ENCODE results near the gene PEMT.
A peak's percentile ranks its signal among the peaks of the same experiment; 100 is the strongest.

Gene PEMT

DNA sequence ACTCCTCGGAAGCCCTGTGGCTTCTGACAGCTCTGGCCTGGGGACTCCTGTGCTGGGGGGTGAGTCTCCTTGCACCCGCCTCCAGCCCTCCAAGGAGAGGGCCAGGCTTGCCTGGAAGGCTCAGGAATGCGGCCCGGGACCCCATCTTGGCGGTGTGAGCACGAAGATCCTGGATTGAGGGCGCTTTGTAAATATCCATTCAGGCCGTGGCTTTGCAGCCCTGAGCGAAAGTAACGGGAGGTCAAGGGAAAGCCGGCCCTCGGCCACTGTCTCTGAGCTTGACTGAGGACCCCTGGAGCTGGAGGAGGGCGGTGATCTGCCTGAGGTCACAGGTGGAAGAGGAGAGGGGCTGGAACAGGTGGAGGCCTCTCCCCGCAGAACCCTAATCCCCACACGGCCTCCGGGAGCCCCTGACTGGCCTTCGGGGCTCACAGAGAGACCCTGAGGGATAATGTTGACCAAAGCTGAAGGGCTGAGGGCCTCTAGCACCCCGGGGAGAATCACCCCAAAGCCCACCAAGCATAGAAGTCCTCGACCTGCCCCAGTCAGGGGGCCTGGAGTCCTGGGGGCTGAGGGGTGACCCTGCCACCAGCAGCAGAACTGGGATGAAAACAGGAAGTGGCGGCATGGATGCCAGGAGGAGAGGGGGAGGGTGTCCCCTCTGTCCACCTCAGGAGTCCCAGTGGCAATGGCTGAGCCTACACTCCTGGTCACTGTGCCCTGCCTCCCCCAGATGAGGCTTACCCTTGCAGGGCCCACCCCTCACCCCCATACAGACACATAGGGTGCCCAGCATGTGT, 87.0 kb downstream of the PEMT start (continued):
- no peak for TF ChIP-seq YY2 (tag by site-specific recombination; IDR thresholded peaks at IDR 0.05)
- no peak for TF ChIP-seq SP7 (tag by site-specific recombination; IDR thresholded peaks at IDR 0.05)
- no peak for TF ChIP-seq TCF7L2 (IDR thresholded peaks at IDR 0.05; ENCODE audit: borderline replicate concordance, low read depth, low read length)
- no peak for TF ChIP-seq ZNF654 (tag by site-specific recombination; IDR thresholded peaks at IDR 0.05; ENCODE audit: low read depth)
- TF ChIP-seq ZNF843 (tag by site-specific recombination; IDR thresholded peaks at IDR 0.05): no peak
- no peak for TF ChIP-seq ZNF785 (tag by site-specific recombination; IDR thresholded peaks at IDR 0.05)
- TF ChIP-seq, protein P1, sequence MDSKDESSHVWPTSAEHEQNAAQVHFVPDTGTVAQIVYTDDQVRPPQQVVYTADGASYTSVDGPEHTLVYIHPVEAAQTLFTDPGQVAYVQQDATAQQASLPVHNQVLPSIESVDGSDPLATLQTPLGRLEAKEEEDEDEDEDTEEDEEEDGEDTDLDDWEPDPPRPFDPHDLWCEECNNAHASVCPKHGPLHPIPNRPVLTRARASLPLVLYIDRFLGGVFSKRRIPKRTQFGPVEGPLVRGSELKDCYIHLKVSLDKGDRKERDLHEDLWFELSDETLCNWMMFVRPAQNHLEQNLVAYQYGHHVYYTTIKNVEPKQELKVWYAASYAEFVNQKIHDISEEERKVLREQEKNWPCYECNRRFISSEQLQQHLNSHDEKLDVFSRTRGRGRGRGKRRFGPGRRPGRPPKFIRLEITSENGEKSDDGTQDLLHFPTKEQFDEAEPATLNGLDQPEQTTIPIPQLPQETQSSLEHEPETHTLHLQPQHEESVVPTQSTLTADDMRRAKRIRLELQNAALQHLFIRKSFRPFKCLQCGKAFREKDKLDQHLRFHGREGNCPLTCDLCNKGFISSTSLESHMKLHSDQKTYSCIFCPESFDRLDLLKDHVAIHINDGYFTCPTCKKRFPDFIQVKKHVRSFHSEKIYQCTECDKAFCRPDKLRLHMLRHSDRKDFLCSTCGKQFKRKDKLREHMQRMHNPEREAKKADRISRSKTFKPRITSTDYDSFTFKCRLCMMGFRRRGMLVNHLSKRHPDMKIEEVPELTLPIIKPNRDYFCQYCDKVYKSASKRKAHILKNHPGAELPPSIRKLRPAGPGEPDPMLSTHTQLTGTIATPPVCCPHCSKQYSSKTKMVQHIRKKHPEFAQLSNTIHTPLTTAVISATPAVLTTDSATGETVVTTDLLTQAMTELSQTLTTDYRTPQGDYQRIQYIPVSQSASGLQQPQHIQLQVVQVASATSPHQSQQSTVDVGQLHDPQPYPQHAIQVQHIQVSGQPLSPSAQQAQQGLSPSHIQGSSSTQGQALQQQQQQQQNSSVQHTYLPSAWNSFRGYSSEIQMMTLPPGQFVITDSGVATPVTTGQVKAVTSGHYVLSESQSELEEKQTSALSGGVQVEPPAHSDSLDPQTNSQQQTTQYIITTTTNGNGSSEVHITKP (tag by site-specific recombination; IDR thresholded peaks at IDR 0.05): no peak
- no peak for TF ChIP-seq ZNF391 (tag by site-specific recombination; IDR thresholded peaks at IDR 0.05; ENCODE audit: borderline replicate concordance, low read depth)

DNA sequence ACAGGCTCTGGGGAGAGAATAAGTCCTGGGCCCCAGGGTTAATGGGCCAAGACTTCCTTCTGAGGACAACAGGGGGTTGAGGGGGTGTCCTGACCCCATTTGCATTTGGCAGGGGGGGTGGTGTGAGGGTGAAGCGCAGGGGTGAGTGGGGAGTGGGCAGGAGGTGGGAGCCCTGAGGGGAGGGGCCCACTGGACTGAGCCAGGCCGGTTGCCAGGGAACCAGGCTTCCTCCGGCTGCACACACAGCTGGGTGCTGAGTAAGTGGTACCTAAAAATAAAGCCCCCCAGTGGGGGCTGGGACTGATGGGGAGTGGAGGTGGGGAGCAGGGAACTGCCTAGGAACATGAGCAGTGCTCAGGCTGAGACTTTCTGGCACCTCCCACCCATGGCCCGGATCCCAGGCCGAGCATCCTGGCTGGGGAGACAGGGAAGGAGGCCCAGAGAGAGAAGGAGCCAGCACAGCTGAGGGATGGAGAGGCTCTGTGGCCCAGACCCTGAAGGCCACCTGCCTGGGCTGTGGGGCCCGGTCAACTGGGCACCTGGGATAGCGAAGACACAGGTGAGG, 87.9 kb downstream of the PEMT start:
- no peaks in the 10 kb centered on the region for H3K36me3 ChIP-seq (ENCODE audit: control insufficient read depth in 2 of 2, insufficient read depth in 1 of 2, low read length in 2 of 2)
- no peaks in the 10 kb centered on the region for H3K4me1 ChIP-seq (ENCODE audit: control insufficient read depth, insufficient read depth, low read length)
- CTCF ChIA-PET: no interaction called here
- TF ChIP-seq ZNF624 (tag by site-specific recombination; IDR thresholded peaks at IDR 0.05): no peak
- no peak for TF ChIP-seq ZNF132 (tag by site-specific recombination; IDR thresholded peaks at IDR 0.05; ENCODE audit: borderline replicate concordance)
- no peak for TF ChIP-seq ZNF211 (tag by site-specific recombination; IDR thresholded peaks at IDR 0.05; ENCODE audit: low read depth)
- peak; percentile 32; the same call in 1 of the 2 replicates for TF ChIP-seq ZIC2 (tag by site-specific recombination; IDR thresholded peaks at IDR 0.05)
- TF ChIP-seq SETDB1 (IDR thresholded peaks at IDR 0.05; ENCODE audit: insufficient read length, low read length): no peak
- TF ChIP-seq ZNF24 (tag by site-specific recombination; IDR thresholded peaks at IDR 0.05): no peak
- TF ChIP-seq ZNF48 (tag by site-specific recombination; IDR thresholded peaks at IDR 0.05): no peak
- POLR2A ChIA-PET: interaction anchor here (0.6 kb wide), 1 partner anchor 109 kb away, joined by 3 read pairs; no protein-coding TSS in a partner anchor
- H3K9me3 ChIP-seq (ENCODE audit: control insufficient read depth, insufficient read depth, low read depth, low read length): no peaks in the 10 kb centered on the region
- no peak overlapping the region for H3K27ac ChIP-seq (ENCODE audit: extremely low read depth, low read depth, low read length)
- no peak overlapping the region for H3K4me3 ChIP-seq (ENCODE audit: low read depth, low read length)

DNA sequence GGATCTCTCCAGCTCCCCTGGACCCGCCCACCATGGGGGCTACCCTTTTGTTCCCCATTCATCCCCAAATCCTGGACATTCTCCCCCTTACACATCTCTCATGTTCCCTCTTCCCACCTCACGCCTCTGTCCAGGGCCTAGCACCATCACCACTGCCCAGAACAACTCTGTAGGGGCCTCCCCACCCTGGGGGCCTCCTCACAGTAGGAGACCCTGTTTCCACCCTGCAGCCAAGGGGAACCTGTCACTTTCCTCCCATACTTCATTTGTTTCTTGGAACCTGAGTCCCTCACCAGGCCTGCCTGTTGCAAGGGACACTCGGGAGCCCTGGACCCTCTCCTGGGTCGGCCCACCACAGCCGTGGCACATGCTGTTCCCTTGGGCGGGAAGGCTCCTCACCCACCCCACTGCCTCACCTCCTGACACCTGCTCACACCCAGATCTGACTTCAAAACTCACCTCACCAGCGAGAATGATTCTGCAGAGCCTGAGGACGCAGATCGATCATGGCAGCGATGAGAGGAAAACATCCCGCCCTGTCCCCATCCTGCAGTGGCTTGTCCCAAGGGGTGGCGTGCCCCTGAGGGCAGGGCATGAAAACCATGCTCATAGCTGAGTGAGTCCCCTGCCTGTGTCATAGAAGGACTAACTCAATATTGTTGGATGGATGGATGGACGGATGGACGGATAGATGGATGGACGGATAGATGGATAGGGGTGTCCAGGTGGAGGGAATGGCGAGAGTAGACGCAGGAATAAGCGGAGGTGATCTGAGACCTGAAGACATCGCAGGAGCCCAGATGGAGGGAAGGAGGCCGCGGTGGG, 88.6 kb downstream of the PEMT start:
- no peak overlapping the region for H3K4me3 ChIP-seq (ENCODE audit: low read depth, low read length)
- TF ChIP-seq PRDM1 (tag by site-specific recombination; IDR thresholded peaks at IDR 0.05) (no peak), SALL2 (tag by site-specific recombination; IDR thresholded peaks at IDR 0.05; ENCODE audit: borderline replicate concordance) (0 out of 2 replicates have a peak, but pooled peaks have one; percentile 15), ZNF184 (tag by site-specific recombination; IDR thresholded peaks at IDR 0.05) (no peak), ZNF366 (tag by site-specific recombination; conservative IDR thresholded peaks at IDR 0.05) (peak; percentile 73), GLIS1 (tag by site-specific recombination; IDR thresholded peaks at IDR 0.05) (peak; percentile 25; the same call in 1 of the 2 replicates), ZSCAN30 (tag by site-specific recombination; IDR thresholded peaks at IDR 0.05) (no peak)
- TF ChIP-seq, protein P2, sequence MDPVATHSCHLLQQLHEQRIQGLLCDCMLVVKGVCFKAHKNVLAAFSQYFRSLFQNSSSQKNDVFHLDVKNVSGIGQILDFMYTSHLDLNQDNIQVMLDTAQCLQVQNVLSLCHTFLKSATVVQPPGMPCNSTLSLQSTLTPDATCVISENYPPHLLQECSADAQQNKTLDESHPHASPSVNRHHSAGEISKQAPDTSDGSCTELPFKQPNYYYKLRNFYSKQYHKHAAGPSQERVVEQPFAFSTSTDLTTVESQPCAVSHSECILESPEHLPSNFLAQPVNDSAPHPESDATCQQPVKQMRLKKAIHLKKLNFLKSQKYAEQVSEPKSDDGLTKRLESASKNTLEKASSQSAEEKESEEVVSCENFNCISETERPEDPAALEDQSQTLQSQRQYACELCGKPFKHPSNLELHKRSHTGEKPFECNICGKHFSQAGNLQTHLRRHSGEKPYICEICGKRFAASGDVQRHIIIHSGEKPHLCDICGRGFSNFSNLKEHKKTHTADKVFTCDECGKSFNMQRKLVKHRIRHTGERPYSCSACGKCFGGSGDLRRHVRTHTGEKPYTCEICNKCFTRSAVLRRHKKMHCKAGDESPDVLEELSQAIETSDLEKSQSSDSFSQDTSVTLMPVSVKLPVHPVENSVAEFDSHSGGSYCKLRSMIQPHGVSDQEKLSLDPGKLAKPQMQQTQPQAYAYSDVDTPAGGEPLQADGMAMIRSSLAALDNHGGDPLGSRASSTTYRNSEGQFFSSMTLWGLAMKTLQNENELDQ (tag by site-specific recombination; IDR thresholded peaks at IDR 0.05; ENCODE audit: low read depth): no peak
- POLR2A ChIA-PET: interaction anchor here (0.6 kb wide), 1 partner anchor 110 kb away, joined by 3 read pairs; no protein-coding TSS in a partner anchor
- no peak overlapping the region for H3K27ac ChIP-seq (ENCODE audit: extremely low read depth, low read depth, low read length)
- CTCF ChIA-PET: interaction anchor here (1.2 kb wide), 1 partner anchor 66 kb away, joined by 3 read pairs; no protein-coding TSS in a partner anchor
- no peaks in the 10 kb centered on the region for H3K4me1 ChIP-seq (ENCODE audit: control insufficient read depth, insufficient read depth, low read length)
- no peaks in the 10 kb centered on the region for H3K36me3 ChIP-seq (ENCODE audit: control insufficient read depth in 2 of 2, insufficient read depth in 1 of 2, low read length in 2 of 2)
- H3K9me3 ChIP-seq (ENCODE audit: control insufficient read depth, insufficient read depth, low read depth, low read length): no peaks in the 10 kb centered on the region

Measured in HEK293 (cell line).